HG02973 (cell line): Measurements from ENCODE around the gene SAP30L.

Experiments
- ATAC-seq: cut with Tn5 transposase; IDR thresholded peaks from one replicate; pipeline ENCODE4 v1.9.1; 2021; ENCODE audit warnings: moderate library complexity; ENCODE audit not compliant: unreplicated experiment

The SAP30L gene

GRCh38 chr5:154460172-154460571 lies 14.4 kb downstream of the SAP30L start:
- no peak for ATAC-seq

- ATAC-seq: no peak
Measured at GRCh38 chr5:154461531-154461930, 15.7 kb downstream of the SAP30L start.

GRCh38 chr5:154464438-154464837 lies 18.6 kb downstream of the SAP30L start:
- no peak for ATAC-seq

GRCh38 chr5:154465169-154465568 lies 19.4 kb downstream of the SAP30L start:
- ATAC-seq: no peak

GRCh38 chr5:154466147-154466546 lies 20.4 kb downstream of the SAP30L start:
- no peak for ATAC-seq

- no peak for ATAC-seq
Measured at GRCh38 chr5:154466671-154467070, 20.9 kb downstream of the SAP30L start.

GRCh38 chr5:154467655-154468354 lies 22.0 kb downstream of the SAP30L start:
- peak; percentile 94 for ATAC-seq

GRCh38 chr5:154470137-154470536 lies 24.3 kb downstream of the SAP30L start:
- ATAC-seq: no peak

GRCh38 chr5:154470947-154471870 lies 25.4 kb downstream of the SAP30L start:
- no peak for ATAC-seq

GRCh38 chr5:154472871-154473580 lies 27.2 kb downstream of the SAP30L start:
- ATAC-seq: no peak

- no peak for ATAC-seq
Measured at GRCh38 chr5:154473581-154474283, 27.9 kb downstream of the SAP30L start.

- no peak for ATAC-seq
Measured at GRCh38 chr5:154474396-154475334, 28.9 kb downstream of the SAP30L start.

GRCh38 chr5:154475591-154476353 lies 30.0 kb downstream of the SAP30L start:
- ATAC-seq: no peak

GRCh38 chr5:154476354-154477205 lies 30.8 kb downstream of the SAP30L start:
- ATAC-seq: no peak

- ATAC-seq: no peak
Measured at GRCh38 chr5:154477382-154478223, 31.8 kb downstream of the SAP30L start.

GRCh38 chr5:154478224-154478565 lies 32.4 kb downstream of the SAP30L start, which contains the start of gene HAND1:
HAND1 (minus strand) TSS chr5:154478227; CDS start chr5:154478008, 219 bp downstream.
- ATAC-seq: no peak

GRCh38 chr5:154478752-154479159 lies 33.0 kb downstream of the SAP30L start:
- ATAC-seq: no peak
